ENCODE measurements around the gene SUMO3. TPM values are rescaled to one million over a fixed set of nuclear protein-coding genes. Genes with fewer than 3 reads are reported as not detected.

The SUMO3 gene
- total and polyA plus RNA-seq, 3 experiments from 2014 or later, result 81.7 to 88.1 (median 85.3) TPM

DNA sequence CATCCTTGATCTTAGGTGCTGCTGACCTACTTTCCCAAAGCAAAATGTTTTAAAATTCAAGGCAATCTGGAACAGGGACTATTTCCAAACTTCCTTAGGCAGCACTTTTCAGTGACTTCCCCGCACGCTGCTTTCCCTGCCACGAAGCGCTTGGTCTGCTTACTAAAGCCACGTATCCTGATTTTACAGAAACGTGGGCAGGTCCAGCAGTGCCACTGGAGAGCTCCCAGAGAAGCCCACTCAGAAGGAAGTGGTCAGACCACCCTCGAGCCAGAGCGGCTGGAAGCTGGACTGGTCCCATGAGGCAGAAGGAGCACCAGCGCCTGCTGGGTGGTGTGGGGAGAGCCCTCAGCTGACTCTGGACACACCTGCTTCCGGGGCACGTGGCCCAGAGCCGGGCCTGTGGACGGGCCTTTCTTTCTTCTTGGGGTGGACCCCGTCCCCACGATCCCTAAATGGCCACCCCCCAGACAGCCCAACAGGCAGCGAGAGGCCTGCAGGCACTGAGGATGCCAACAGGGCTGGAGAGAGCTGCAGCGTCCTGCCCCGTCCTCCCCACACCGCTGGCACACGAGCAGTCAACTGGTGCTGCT, 32.4 kb upstream of the SUMO3 start:
- H3K4me3 Mint-ChIP-seq, result no peak overlapping the region
- H3K27me3 Mint-ChIP-seq, result no peaks in the 10 kb centered on the region
- no peak overlapping the region for H3K27ac ChIP-seq (ENCODE audit: low read depth, low read length)
- peaks cover 15 to 35% (median 26%) of the 10 kb centered on the region in 3 donors for H3K4me1 Mint-ChIP-seq
- POLR2A ChIA-PET, result no interaction called here
- H3K4me1 ChIP-seq (ENCODE audit: insufficient read depth, low read length), result peaks cover 63% of the 10 kb centered on the region
- CTCF ChIA-PET, result interaction anchor here (1.3 kb wide), 1 partner anchor 10 kb away, joined by 3 read pairs; no protein-coding TSS in a partner anchor
- DNase-seq, result no peak
- H3K27ac Mint-ChIP-seq, result no peak overlapping the region
- no peaks in the 10 kb centered on the region for H3K27me3 ChIP-seq (ENCODE audit: insufficient read depth, low read length, poor library complexity, severe bottlenecking)
- H3K36me3 ChIP-seq (ENCODE audit: insufficient read depth, low read length), result peaks cover 23% of the 10 kb centered on the region
- H3K9me3 Mint-ChIP-seq, result no peaks in the 10 kb centered on the region
- H3K36me3 Mint-ChIP-seq, result peaks cover 0 to 64% (median 15%) of the 10 kb centered on the region in 3 donors
- no peaks in the 10 kb centered on the region for H3K9me3 ChIP-seq (ENCODE audit: low read length)
- no peak overlapping the region for H3K4me3 ChIP-seq (ENCODE audit: low read length)

DNA sequence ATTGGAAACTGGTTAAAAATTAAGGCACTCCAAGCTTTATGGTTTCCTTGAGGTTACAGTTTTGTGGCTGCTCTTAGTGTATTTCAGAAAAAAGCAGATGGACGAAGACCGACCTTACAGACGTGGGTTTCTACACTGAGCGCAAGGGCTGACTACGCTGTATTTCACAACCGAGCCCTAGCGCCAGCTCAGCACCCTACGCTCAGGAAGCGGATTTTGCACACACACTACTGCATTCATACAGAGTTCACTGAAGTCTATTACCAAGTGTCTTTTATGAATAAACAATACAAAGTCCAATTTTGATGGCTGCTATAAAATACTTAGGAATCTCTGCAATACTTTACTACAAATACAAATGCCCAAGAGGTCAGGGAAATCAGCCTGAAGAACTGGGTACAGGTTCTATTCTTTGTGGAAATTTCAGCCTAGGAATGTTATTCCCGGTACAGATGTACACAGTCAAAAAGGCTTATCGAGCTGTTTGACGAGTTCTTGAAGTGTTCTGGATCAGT, 31.8 kb upstream of the SUMO3 start:
- peaks cover 18 to 29% (median 21%) of the 10 kb centered on the region in 3 donors for H3K4me1 Mint-ChIP-seq
- H3K27me3 ChIP-seq (ENCODE audit: insufficient read depth, low read length, poor library complexity, severe bottlenecking), result no peaks in the 10 kb centered on the region
- no peak overlapping the region for H3K4me3 ChIP-seq (ENCODE audit: low read length)
- H3K27ac Mint-ChIP-seq, result peak overlapping the region in 1 of 8 donors; percentile 29
- ChIA-PET CTCF (no interaction called here), POLR2A (no interaction called here)
- DNase-seq, result no peak
- H3K36me3 ChIP-seq (ENCODE audit: insufficient read depth, low read length), result peaks cover 21% of the 10 kb centered on the region
- no peak overlapping the region for H3K4me3 Mint-ChIP-seq
- H3K36me3 Mint-ChIP-seq, result peaks cover 0 to 57% (median 15%) of the 10 kb centered on the region in 3 donors
- no peaks in the 10 kb centered on the region for H3K9me3 Mint-ChIP-seq
- H3K27ac ChIP-seq (ENCODE audit: low read depth, low read length), result no peak overlapping the region
- peaks cover 59% of the 10 kb centered on the region for H3K4me1 ChIP-seq (ENCODE audit: insufficient read depth, low read length)
- peaks cover 0 to under 1% of the 10 kb centered on the region in 2 donors for H3K27me3 Mint-ChIP-seq
- H3K9me3 ChIP-seq (ENCODE audit: low read length), result no peaks in the 10 kb centered on the region

DNA sequence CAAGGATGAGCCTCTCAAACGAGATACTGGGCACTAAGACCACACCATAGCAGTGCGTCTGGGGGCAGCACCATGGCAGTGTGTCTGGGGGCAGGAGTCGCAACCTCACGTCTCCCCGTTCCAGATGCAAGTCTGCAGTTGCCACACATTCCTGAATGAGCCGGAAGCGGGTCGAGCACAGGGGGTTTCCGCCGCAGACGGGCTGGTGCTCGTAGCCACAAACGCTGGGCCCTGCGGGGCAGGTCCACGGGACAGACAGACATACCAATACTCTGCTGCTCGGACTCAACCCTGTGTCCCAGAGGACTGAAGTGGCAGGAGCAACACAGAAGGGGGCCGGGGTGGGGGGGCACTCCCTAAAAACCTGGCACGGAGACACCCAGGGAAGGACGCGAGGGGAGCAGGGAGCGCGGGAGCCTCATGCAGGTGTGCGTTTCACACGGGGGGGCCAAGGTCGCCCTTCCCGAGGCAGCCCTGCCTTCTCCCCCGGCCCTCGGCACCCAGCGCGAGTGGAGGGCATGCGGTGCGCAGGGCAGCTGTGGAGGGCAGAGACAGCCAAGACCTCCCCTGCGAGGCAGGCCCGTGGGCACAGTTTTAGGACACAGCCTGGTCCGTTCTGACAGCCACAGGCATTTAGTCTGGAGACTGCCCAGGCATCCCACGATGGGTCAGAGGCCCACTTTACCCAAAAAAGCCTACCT, 31.1 kb upstream of the SUMO3 start:
- Mint-ChIP-seq H3K27me3 (peaks cover 0 to 4% of the 10 kb centered on the region in 2 donors), H3K9me3 (no peaks in the 10 kb centered on the region), H3K4me3 (no peak overlapping the region), H3K27ac (peak overlapping the region in 1 of 8 donors; percentile 1), H3K36me3 (peaks cover 0 to 50% (median 9%) of the 10 kb centered on the region in 3 donors), H3K4me1 (peaks cover 16 to 22% (median 18%) of the 10 kb centered on the region in 3 donors)
- H3K9me3 ChIP-seq (ENCODE audit: low read length), result no peaks in the 10 kb centered on the region
- H3K4me3 ChIP-seq (ENCODE audit: low read length), result no peak overlapping the region
- no peak for DNase-seq
- POLR2A ChIA-PET, result interaction anchor here (0.8 kb wide), 1 partner anchor 78 kb away, joined by 5 read pairs; no protein-coding TSS in a partner anchor
- H3K27me3 ChIP-seq (ENCODE audit: insufficient read depth, low read length, poor library complexity, severe bottlenecking), result no peaks in the 10 kb centered on the region
- CTCF ChIA-PET, result no interaction called here
- peaks cover 52% of the 10 kb centered on the region for H3K4me1 ChIP-seq (ENCODE audit: insufficient read depth, low read length)
- no peak overlapping the region for H3K27ac ChIP-seq (ENCODE audit: low read depth, low read length)
- H3K36me3 ChIP-seq (ENCODE audit: insufficient read depth, low read length), result peaks cover 21% of the 10 kb centered on the region

DNA sequence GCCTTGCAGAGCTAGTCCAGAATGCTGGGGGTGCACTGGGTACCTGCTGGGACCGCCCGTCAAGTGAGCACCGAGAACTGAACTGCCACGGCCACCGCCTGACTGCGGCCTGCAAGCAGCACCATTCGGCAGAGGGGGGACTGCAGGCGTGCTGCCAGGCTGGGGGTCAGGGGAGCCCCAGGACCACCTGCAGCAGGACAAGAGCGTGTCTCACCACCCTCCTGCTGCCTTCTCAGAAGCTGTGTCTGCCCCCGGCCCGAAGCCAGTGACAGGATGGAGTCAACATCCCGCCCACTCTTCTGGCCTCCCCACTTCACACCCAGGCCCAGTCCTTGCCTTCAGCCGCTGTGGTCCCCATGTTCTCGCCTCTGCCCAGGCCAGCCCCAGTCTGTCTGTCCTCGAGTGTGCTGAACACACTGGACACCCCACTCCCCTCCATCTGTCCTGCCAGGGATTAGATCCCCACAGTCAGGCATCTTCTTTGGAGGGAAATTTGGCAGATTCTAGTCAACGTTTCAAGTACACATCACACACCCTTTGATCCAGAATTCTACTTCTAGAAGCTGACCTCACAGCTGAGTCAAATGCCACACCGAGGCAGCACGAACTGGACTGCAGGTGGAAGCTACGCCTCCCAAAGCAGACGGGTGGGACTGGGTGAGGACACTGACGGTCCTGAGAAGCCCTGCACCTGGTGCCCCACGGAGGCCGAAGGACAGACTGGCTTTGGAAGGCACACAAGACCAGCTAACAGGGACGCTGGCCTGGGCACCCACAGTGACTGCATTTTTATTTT, 29.6 kb upstream of the SUMO3 start:
- Mint-ChIP-seq H3K36me3 (peaks cover 0 to 37% (median 8%) of the 10 kb centered on the region in 3 donors), H3K9me3 (no peaks in the 10 kb centered on the region), H3K4me3 (no peak overlapping the region), H3K27me3 (peaks cover 0 to 4% of the 10 kb centered on the region in 2 donors), H3K4me1 (peaks cover 12 to 18% (median 14%) of the 10 kb centered on the region in 3 donors), H3K27ac (peak overlapping the region in 3 of 8 donors; percentile 23 to 90 (median 38))
- H3K27ac ChIP-seq (ENCODE audit: low read depth, low read length), result no peak overlapping the region
- peaks cover 21% of the 10 kb centered on the region for H3K36me3 ChIP-seq (ENCODE audit: insufficient read depth, low read length)
- H3K9me3 ChIP-seq (ENCODE audit: low read length), result no peaks in the 10 kb centered on the region
- H3K4me3 ChIP-seq (ENCODE audit: low read length), result no peak overlapping the region
- H3K27me3 ChIP-seq (ENCODE audit: insufficient read depth, low read length, poor library complexity, severe bottlenecking), result no peaks in the 10 kb centered on the region
- ChIA-PET POLR2A (no interaction called here), CTCF (interaction anchor here (1.5 kb wide), 1 partner anchor 281 kb away, joined by 3 read pairs; no protein-coding TSS in a partner anchor)
- peaks cover 40% of the 10 kb centered on the region for H3K4me1 ChIP-seq (ENCODE audit: insufficient read depth, low read length)
- no peak for DNase-seq

DNA sequence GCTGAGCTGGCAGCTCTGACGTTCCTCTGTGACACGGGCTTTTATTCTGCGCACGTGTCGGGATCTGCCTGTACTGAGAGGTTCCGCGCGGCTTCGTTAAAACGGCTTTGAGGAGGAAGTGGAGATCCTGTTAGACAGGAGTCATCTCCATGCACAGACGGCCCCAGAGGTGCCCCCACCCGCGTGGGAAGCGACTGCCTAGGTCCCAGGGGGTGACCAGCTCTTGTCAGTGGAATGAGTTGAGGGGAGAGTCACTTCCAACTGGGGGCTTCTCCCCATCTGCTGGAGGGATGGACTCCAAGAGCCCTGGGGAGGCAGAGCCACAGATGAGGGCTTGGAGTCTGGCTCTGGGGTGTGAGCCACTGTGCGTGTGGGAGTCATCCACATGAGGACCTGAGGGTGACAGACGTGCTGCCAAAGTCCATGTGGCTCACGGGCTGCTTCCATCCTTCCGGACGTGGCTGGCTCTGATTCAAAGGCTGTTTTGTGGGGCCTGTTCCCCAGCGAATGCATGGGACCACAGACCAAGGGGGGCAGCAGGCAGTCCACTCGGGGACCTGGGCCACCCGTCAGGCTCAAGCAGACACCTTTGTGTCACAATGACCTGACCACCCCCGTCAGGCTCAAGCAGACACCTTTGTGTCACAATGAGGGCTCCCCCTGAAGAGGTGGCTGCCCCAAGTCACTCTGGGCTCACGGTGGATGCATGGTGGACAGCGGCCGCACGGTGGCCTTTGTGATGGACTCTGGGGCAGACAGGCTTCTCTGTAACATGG, 28.8 kb upstream of the SUMO3 start:
- peaks cover 21% of the 10 kb centered on the region for H3K36me3 ChIP-seq (ENCODE audit: insufficient read depth, low read length)
- H3K9me3 Mint-ChIP-seq, result no peaks in the 10 kb centered on the region
- H3K4me1 Mint-ChIP-seq, result peaks cover 9 to 18% (median 9%) of the 10 kb centered on the region in 3 donors
- H3K4me1 ChIP-seq (ENCODE audit: insufficient read depth, low read length), result peaks cover 32% of the 10 kb centered on the region
- ChIA-PET POLR2A (interaction anchor here (1.2 kb wide), 1 partner anchor 27 kb away, joined by 4 read pairs; the partner anchor contains the start of gene PTTG1IP), CTCF (interaction anchor here (1.2 to 1.5 kb wide), 4 partner anchors 27 to 282 kb away, joined by 3 to 4 read pairs (median 3); partner anchors contain the start of gene PTTG1IP)
- no peaks in the 10 kb centered on the region for H3K9me3 ChIP-seq (ENCODE audit: low read length)
- H3K27me3 Mint-ChIP-seq, result peaks cover 4 to 6% of the 10 kb centered on the region in 2 donors
- H3K27ac ChIP-seq (ENCODE audit: low read depth, low read length), result no peak overlapping the region
- no peaks in the 10 kb centered on the region for H3K27me3 ChIP-seq (ENCODE audit: insufficient read depth, low read length, poor library complexity, severe bottlenecking)
- peak overlapping the region; percentile 51 for H3K4me3 ChIP-seq (ENCODE audit: low read length)
- H3K4me3 Mint-ChIP-seq, result peak overlapping the region in 5 of 7 donors; percentile 16 to 68 (median 37)
- peaks cover 0 to 29% (median 7%) of the 10 kb centered on the region in 3 donors for H3K36me3 Mint-ChIP-seq
- H3K27ac Mint-ChIP-seq, result peak overlapping the region in 6 of 8 donors; percentile 30 to 63 (median 51)
- peak in 1 of 5 donors; percentile 44 for DNase-seq

DNA sequence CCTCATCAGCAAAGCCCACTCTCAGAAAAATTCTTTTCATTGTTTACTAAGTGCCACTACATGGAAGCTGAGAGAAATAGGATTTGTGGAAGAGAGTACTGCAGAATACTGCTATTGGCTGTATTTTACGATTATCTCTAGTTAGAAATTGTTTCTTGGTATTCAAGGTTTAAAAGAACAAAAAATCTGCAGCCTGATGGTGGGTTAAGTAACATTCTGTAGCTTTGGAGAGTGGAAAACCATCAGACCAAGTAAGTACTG, 28.3 kb upstream of the SUMO3 start:
- no peaks in the 10 kb centered on the region for H3K9me3 ChIP-seq (ENCODE audit: low read length)
- Mint-ChIP-seq H3K4me1 (peaks cover 7 to 18% (median 9%) of the 10 kb centered on the region in 3 donors), H3K36me3 (peaks cover 0 to 24% (median 6%) of the 10 kb centered on the region in 3 donors), H3K4me3 (peak overlapping the region; percentile 16 to 85 (median 54)), H3K9me3 (no peaks in the 10 kb centered on the region), H3K27ac (peak overlapping the region in 7 of 8 donors; percentile 26 to 63 (median 45)), H3K27me3 (peaks cover 6 to 10% of the 10 kb centered on the region in 2 donors)
- POLR2A ChIA-PET, result interaction anchor here (1.2 kb wide), 1 partner anchor 28 kb away, joined by 4 read pairs; the partner anchor contains the start of gene PTTG1IP
- peak overlapping the region; percentile 51 for H3K4me3 ChIP-seq (ENCODE audit: low read length)
- CTCF ChIA-PET, result interaction anchor here (1.2 to 1.5 kb wide), 4 partner anchors 27 to 283 kb away, joined by 3 to 4 read pairs (median 3); partner anchors contain the start of gene PTTG1IP
- no peak for DNase-seq
- peak overlapping the region; percentile 33 for H3K27ac ChIP-seq (ENCODE audit: low read depth, low read length)
- H3K27me3 ChIP-seq (ENCODE audit: insufficient read depth, low read length, poor library complexity, severe bottlenecking), result no peaks in the 10 kb centered on the region
- H3K4me1 ChIP-seq (ENCODE audit: insufficient read depth, low read length), result peaks cover 27% of the 10 kb centered on the region
- H3K36me3 ChIP-seq (ENCODE audit: insufficient read depth, low read length), result peaks cover 18% of the 10 kb centered on the region
